Activated T-cell treated with anti-CD3 and anti-CD28 coated beads for 48 hours (primary cell): Measurements from ENCODE around the gene PRKACG.
"Not testable (repeated sequence)": the region's sequence is repeated elsewhere in the genome, so short reads cannot be mapped to it uniquely, and the experiment has no call there.

Experiments
- DNase-seq: peaks from one replicate; pipeline ENCODE4 v3.0.0-alpha.2; 2020; ENCODE audit warnings: low read depth

PRKACG gene

DNA sequence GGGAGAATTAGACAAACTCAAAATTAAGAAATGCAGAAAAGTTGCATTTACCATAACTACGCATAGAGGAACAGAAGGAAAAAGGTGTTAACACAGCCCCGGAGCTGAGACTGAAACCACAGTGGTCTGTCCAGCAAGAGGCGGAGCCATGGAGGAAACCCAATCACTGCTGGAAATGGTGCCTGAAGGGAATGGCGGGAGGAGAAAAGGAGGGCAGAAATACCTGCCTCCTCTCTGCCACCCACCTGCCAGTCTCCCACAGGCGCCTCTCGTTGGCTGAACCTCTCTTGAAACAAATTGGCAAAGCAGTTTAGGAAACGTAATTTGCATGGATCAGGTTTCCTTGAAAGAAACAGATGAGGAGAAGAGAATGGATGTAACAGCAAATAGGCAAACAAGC lies 9.7 kb upstream of the PRKACG start:
- no peak for DNase-seq

DNA sequence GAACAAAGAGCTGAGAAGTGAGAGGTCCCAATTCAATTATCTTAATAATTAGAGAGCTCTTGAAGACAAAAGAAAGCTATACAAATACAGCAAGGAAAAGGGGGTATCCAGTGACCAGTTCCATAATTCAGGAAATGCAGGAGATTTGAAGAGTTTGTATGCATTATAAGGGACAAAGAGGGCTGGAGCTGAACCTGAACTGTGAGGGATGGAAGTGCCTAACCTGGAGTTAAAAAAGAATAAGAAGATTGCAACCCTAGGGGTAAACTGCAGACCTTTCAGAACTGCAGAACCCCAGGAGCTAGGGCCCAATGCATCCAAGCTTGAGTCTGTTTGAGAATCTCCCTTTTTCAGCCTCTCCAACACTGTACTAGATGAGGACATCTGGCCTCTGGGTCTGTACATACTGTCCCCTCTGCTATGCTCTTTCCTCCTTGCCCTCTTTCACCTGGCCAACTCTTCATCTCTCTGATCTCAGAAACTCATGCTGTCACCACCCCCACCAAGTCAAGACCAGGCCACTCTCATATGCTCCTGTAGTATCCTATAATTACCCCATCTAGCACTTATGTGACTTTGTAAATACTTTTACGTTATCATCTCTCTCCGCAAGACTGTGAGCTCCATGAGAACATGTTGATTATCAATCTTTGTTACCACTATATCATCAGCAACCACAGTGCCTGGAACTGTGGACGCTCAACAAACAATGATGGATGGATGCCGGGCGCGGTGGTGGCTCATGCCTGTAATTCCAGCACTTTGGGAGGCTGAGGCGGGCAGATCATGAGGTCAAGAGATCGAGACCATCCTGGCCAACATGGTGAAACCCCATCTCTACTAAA lies 6.6 kb upstream of the PRKACG start:
- no peak for DNase-seq

DNA sequence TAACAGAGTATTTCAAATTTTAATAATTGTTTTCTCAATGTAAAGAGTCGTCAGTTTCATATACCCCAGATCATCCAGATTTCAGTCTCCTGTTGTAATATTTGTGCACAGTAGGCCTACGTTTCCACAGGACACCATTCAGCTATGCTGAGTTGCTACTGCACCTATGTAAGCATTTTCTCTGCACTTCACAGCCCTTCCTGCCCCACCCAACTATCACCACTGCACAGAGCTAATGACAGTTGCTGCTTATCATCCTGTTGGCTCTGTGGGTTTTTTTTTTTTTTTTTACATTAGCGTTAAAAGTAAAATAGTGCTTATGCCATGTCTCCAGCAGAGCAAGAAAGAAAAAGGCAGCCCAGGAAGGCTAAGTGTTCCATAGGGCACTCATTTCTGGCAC lies 5.9 kb upstream of the PRKACG start:
- no peak for DNase-seq

DNA sequence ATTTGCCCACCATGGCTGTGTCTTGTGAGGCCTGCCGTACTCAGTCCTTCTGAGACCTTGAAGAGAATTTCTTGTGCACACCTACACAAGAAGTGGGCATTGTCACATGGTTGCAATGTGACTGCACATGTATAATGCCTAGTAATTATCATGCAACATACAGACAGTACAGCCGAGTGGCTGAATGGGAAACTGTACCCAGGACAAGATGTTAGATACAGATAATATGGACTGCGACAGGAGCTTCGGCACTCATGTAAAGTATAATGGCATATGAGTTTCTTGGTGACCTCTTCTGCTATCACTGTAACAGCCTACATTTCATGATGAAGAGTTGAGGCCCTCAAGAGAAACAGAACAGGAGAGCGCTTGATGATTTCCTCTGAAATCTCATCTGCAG lies 4.8 kb upstream of the PRKACG start:
- DNase-seq, result no peak

DNA sequence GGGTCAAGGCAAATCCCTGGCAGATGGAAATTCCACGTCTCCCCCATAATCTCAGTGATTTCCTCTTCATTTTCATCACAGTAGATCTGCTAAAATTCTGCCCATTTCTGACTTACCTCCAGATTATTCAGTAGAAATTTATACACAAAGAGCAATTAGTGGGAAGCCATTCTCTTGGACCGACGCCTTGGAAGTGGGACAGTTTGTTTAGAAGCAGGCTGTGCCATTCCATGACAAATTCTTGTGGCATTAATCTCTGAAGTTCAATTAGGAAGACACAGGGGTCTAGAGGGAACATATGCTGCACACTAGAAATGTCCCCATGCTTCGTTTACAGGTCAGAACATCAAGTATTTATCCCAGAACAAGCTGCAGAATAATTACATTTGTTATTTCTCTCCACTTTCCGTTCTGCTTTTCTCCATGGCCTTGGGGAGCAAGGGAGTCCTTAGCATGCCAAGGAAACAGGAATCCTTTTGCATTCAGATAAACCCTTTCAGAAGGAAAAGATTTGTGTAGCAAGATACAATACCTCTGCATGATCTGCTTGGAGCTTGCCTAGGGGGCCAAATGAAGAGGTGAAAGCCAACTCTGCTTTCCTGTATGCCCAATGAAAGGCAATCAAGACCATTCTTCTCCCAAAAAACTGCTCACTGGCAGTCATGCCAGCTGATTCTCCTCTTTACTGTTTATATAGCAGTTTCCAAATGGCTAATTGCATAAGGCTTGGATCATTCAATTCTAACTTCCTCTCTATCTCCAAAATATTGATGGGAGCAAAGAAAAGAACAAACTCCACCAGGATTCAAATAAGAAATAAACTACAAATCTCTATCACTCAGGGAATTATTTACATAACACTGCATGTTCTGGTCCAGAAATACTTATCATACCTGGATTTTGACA lies 2.5 kb upstream of the PRKACG start:
- DNase-seq, result no peak

DNA sequence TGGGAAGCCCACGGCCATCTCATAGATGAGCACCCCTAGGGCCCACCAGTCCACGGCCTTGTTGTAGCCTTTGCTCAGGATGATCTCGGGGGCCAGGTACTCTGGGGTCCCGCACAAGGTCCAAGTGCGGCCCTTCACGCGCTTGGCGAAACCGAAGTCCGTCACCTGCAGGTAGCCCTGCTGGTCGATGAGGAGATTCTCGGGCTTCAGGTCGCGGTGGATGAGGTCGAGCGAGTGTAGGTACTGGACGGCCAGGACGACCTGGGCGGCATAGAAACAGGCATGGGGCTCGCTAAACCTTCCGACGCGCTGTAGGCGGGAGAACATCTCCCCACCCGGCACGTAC lies 558 bp downstream of the PRKACG start:
- no peak for DNase-seq

DNA sequence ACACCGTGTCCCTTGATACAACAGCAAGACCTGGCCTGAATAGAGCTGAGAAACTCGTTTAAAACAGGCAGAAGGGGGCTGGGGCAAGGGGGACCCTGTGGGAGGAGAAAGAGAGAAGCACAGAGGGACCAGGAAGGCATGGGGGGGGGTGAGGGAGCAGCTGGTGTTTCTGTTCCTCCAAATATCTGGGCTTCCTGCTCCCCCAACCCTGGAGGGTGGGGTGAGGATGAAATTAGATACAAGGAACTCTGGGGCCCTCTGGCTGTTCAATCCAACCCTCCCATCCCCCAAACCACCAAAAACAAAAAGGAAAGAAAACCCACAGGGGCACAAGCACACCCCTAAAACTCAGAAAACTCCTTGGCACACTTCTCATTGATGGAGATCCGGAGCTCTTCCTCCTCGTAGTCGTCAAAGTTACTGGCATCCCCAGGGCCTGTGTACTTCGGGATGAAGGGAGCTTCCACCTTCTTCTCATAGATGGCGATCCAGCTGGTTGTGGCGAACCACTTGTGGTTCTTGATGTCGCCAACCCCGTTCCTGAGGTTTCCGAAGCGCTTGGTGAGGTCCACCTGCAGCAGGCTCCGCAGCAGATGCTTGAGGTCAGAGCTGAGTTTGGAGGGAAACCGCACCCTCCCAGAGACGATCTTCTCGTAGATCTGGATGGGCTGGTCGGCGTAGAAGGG lies 1.1 kb downstream of the PRKACG start:
- no peak for DNase-seq

DNA sequence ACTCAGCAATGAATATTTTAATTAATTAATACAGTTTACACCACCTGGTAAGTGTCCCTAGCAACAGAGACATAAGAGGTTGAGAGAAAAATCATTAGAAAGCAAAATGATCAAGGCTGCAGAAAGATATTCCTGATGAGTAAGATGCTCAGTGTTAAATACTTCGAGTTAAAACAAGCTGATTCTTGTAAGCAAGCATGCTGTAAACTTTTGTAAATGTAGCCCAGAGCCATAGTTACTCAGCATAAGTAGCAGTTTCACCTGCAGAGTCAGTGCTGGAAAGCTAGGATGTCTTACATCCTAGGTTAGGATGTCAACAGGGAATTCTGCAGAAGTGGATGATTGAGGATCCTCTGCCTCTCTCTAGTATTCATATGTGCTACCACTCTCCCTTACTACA lies 4.2 kb downstream of the PRKACG start:
- no peak for DNase-seq

DNA sequence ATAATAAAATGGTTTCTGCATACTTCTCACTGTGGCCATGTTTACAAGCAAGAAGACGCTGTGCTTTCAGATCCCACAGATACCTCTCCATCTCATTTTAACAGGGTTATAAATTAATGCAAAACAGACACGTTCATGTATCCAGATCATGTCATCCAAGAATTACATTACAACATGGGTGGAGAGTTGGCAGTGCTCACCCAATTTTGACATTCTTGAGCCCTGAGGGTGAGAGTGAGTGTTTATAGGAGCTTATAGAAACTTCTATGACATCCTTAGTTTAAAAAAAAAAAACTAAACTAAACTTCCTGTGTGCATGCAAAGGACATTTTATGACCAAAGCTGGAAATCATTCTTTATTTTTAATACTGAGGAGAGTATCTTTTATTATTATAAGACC lies 9.1 kb downstream of the PRKACG start:
- no peak for DNase-seq

DNA sequence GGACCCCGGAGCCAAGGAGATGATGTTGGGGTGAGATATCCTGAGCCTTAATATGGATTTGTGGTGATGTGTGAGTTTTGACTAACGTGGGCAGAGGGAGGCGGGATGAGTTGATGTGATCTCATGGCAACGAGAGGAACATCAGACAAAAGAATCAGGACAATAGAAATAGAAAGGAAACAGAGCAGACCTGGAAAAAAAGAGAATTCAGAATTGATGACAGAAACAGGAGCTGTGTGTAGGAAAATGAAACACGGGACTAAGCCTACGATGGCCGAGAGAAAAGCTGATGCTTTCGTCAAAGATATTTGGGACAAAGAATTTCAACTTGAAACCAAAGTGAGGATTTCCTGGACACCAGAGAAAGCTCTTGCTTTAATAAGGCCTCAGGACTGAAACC lies 10.9 kb downstream of the PRKACG start:
- no peak for DNase-seq

DNA sequence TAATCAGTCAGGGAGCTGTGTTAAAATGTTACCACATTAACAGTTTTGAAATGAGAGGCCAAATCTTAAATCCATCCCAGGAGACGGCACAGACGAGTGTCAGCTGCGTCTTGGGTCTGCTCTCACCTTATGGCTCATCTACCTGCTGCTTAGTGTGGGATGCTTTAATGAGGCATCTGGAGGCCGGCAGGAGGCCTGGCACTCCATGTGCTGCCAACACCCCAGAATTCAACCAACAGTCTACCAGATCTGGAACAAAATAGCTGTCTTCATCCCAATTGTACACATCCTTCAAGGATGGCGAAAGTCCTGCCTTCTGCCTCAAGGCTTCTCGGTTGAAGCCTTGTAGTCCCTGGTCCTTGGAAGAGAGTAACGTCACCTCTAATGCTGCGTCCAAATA lies 12.0 kb downstream of the PRKACG start:
- no peak for DNase-seq

DNA sequence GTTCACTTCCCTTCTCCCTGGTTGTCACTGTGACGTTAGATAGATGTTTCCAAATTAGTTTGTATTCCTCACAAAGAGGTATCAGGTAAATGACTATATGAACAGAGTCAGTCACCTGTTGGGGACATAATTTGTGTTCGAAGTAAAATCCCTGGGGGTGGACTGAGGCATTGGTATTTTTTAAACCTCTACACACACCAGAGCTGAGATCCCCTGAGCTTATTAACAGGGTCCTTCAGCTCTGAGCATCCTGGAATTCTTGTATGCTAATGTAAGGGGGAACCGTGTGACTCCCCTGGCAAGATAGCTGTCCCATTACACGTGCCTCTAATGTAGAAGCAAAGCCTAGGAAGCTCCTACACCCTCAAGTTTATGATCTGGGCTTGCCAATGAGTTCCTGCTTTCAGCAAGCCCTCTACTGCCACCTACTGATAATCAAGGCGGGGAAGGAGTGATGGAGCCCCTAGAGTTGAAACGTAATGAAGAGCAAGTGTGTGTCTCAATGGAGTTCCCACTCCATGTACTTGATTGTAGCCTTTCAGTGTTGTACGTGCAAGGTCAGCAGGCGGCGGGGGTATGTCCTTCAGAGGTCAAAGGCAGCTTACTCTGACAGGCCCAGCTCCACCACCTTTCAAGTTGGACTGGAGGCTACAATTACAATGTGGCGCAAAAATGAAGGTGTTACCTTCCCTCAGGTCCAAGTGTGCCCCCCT lies 14.4 kb downstream of the PRKACG start:
- DNase-seq, result peak; percentile 36

DNA sequence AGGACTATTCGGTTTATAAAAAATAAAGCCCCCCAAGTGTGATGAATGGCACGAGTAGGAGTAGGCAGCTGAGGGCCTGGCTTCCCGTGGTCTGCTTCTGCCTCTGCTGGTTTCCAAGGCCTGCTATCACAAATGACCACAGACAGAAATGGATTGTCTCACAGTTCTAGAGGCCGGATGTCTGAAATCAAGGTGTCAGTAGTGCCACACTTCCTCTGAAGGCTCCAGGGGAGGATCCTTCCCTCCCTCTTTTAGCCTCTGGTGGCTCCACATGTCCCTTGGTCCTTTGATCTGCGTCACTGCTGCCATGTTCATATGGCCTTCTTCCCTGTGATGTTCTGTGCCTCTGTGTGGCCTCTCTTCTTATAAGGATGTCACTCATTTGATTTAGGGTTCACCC lies 15.1 kb downstream of the PRKACG start:
- no peak for DNase-seq

DNA sequence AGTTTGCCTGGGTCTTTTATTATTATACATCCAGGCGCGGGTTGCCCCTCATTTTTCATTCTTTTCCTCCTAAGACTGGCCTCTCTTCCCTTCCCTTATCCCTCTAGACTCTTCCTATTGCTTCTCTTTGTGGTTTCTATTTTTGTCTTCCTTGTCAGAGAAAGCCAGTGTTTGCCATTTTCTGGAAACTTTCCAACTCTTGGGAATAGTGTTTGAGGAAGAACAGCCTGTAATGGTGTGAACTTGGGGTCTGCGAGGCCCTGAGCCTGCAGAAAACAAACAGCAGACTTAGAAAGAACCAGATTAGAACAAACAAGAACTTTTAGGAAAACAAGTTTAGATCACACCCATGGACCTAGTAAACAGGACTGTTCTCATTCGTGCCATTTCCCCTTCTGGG lies 15.5 kb downstream of the PRKACG start:
- DNase-seq, result no peak

DNA sequence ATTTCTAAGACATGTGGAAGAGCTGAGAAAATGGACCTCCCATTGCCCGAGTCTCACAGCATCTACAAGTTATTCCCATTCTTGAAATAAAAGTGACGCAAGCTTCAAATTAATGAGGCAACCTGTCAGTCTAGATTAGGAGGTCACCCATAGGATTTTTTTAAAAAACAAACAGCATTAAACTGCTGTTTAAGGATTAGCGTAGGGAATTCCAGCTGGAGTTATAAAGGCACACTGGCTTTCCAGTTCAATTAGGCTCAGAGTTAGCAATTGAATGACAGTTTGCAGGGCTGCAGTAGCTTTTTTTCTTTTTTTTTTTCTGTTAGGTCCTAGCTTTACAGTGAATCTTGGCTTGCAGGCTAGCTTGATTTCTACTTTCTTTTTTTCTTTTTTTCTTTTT lies 16.2 kb downstream of the PRKACG start:
- no peak for DNase-seq

DNA sequence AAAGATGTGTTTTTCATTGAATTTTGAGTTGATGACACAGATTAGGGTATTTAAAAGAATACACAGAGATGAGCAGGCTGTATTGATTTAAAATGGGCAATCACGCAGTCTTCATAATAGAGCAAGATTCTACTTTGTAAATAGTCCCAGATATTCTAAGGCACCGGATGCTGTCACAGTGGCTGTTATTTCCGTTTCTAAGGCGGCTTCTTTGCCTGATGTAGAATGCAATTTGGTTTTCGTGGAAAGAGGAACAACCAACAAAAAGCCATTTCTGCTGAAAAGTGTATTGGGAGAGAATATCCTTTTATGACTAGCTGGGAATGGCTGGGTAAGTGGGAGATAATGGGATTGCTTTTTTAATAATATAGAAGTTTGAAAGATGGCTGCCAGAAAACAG lies 17.5 kb downstream of the PRKACG start:
- DNase-seq, result no peak

DNA sequence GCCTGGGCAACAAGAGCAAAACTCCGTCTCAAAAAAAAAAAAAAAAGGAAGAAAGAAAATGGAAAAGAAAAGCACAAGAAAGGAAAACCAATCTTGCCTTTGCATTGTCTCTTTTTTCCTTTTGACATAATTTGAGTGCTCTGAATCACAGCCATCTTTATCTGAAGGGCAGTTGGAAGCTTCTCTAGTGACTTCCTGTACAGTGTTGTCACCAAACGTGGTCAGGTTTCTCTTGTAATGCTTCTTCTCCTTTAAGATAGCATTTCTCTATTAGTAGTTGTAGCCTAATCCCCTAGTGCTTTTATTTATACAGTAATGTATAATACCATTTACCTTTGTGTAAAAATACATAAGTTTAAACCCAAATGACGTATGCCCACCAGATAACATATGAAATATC lies 18.1 kb downstream of the PRKACG start:
- no peak for DNase-seq

DNA sequence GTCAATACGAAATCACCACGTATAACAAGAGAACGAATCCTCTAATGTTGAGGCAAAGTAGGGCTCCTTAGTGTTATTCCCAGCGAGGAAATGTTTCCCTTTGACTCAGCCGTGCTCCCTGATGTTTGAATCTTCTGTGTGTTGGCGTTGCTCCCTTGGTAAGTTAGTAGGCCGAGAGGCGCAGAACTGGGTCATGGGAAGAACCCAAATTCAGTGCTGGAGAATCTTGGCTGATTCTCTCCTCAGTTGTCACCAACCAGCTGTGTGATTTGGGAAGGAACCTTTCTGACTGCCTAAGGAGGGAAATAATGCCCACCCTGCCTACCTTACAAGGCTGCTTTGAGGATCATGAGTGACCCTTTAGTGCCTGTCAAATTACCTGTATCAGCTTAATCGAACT lies 22.5 kb downstream of the PRKACG start:
- DNase-seq, result no peak

DNA sequence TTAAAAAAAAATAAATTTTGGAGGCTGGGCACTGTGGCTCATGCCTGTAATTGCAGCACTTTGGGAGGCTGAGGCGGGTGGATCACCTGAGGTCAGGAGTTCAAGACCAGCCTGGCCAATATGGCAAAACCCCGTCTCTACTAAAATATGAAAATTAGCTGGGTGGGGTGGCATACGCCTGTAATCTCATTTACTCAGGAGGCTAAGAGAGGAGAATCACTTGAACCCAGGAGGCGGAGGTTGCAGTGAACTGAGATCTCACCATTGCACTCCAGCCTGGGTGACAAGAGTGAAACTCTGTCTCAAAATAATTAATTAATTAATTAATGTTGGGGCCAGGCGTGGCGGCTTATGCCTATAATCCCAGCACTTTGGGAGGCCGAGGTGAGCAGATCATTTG lies 27.0 kb downstream of the PRKACG start:
- not testable (repeated sequence) for DNase-seq

DNA sequence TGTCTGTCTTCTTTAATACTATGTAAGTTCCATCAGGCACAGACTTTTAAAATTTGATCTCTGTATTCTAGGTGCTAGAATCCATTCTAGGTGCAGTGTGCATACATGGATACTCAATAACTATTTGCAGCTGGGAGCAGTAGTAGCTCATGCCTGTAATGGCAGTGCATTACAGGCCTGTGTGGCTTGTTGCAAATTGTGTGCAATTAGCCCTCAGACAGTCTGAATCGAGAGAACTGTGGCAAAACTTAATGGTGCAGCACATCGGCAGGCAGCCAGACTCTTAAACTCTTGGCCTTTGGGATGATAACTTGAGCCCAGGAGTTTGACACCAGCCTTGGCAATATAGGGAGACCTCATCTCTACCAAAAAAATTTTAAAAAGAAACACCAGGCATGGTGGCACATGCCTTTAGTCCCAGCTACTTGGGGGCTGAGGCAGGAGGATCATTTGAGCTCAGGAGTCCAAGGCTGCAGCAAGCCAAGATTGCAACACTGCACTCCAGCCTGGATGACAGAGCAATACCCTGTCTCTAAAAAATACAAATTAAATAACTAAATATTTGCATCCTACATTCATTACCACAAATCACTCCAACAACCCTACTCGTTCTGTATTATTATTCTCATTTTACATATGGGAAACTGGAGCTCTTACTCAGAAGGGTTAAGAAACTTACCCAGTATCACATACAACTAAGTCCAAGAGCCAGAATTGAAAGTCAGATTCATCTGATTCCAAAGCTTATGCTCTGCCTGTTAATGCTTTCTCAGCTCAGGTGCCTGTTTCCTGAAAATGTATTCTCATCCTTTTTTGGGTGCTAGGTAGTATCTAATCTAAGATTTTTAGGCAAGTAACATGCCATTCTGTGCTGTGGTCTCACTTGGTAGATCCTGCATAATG lies 30.1 kb downstream of the PRKACG start:
- DNase-seq, result no peak

DNA sequence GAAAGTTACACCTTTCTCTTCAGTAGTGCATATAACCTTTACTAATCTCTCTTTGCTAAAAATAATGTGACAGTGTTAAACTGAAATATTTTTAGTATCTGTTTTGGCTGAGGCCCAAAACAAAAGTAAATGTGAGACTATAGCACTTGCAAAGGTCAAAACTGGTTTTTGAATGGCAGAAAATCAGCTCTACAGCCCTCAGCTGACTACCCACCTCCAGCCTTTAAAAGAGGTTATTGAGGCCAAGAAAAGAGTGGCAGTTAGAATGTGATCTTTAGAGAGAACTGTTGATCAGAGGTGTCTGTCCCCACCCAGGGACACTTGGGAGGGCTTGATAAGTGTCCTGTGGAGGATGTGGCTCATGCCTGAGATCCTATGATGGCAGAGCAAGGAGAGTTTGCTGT lies 30.9 kb downstream of the PRKACG start:
- no peak for DNase-seq
